ENCODE measurements around the gene INCENP. TPM values are rescaled to one million over a fixed set of nuclear protein-coding genes. Genes with fewer than 3 reads are reported as not detected.

Gene INCENP
- polyA plus RNA-seq, 2 of the 4 experiments (the other 2 are of a cell fraction), result 29.5 to 55.8 TPM

DNA sequence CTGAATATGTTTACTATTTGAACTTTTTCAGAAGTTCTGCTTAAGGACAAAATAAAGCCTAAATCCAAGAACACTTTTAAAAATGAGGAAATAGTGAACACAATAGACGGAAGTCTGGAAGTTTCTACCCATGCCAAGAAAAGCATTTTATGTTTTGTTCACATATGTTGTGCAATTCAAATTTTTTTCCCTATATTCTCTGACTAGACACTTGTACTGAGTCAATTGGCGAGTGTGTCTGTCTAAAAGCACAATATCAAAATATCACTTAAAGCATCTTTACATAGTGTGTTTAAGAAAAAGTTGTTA is 29.2 kb downstream of the INCENP start:
- Histone ChIP-seq H3K4me2 (no peak overlapping the region), H3K4me3 (no peak overlapping the region), H3K27ac (no peak overlapping the region), H3K4me1 (no peaks in the 10 kb centered on the region), H3K9me3 (no peaks in the 10 kb centered on the region)
- no peak for FAIRE-seq
- POLR2A ChIA-PET, result no interaction called here
- DNase-seq (ENCODE audit: low read depth in 1 of 2, low spot score in 1 of 2), result no peak
- TF ChIP-seq MAFK (IDR thresholded peaks at IDR 0.05; ENCODE audit: partially characterized antibody) (no peak), ZNF302 (CRISPR knock-in tag; IDR thresholded peaks at IDR 0.05) (no peak), MAZ (IDR thresholded peaks at IDR 0.05; ENCODE audit: borderline replicate concordance, low read depth, low read length) (no peak)
- TF ChIP-seq, protein P1, sequence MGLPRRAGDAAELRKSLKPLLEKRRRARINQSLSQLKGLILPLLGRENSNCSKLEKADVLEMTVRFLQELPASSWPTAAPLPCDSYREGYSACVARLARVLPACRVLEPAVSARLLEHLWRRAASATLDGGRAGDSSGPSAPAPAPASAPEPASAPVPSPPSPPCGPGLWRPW (IDR thresholded peaks at IDR 0.05), result no peak
- TF ChIP-seq, protein P2, sequence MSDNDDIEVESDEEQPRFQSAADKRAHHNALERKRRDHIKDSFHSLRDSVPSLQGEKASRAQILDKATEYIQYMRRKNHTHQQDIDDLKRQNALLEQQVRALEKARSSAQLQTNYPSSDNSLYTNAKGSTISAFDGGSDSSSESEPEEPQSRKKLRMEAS (IDR thresholded peaks at IDR 0.05), result no peak
- 95% methylated on average over 2 of the region's 2 CpGs for WGBS (ENCODE audit: missing lambda C conversion rate)
- CTCF ChIA-PET, result interaction anchor here (0.6 to 2.4 kb wide), 3 partner anchors 18 to 1629 kb away, joined by 3 to 11 read pairs (median 3); no protein-coding TSS in a partner anchor
- ATAC-seq, result no peak

DNA sequence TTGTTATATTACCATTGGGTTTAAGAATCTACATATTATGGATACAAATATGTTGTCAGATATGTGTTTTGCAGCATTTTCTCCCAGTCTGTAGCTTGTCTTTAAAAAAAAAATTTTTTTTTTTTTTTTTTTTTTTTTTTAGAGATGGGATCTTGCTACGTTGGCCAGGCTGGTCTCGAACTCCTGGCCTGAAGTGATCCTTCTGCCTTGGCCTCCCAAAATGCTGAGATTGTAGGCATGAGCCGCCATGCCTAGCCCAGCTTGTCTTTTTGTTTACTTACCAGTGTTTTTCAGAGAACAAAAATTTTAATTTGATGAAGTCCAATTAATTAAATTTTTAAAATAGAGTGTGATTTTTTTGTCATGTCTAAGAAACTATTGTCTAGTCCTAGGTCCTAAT is 29.8 kb downstream of the INCENP start:
- WGBS (ENCODE audit: missing lambda C conversion rate), result 80% methylated on average over 3 of the region's 3 CpGs
- Histone ChIP-seq H3K9me3 (no peaks in the 10 kb centered on the region), H3K27ac (no peak overlapping the region), H3K4me2 (no peak overlapping the region), H3K4me1 (no peaks in the 10 kb centered on the region), H3K4me3 (no peak overlapping the region)
- ATAC-seq, result no peak
- no peak for DNase-seq (ENCODE audit: low read depth in 1 of 2, low spot score in 1 of 2)
- no peak for FAIRE-seq
- ChIA-PET POLR2A (no interaction called here), CTCF (interaction anchor here (0.6 to 2.4 kb wide), 3 partner anchors 18 to 1629 kb away, joined by 3 to 11 read pairs (median 3); no protein-coding TSS in a partner anchor)
- TF ChIP-seq ZNF302 (CRISPR knock-in tag; IDR thresholded peaks at IDR 0.05) (no peak), TP53 (CRISPR knock-in tag; IDR thresholded peaks at IDR 0.05) (no peak), HOXB5 (CRISPR knock-in tag; IDR thresholded peaks at IDR 0.05) (no peak), FOSB (CRISPR knock-in tag; IDR thresholded peaks at IDR 0.05) (no peak)

DNA sequence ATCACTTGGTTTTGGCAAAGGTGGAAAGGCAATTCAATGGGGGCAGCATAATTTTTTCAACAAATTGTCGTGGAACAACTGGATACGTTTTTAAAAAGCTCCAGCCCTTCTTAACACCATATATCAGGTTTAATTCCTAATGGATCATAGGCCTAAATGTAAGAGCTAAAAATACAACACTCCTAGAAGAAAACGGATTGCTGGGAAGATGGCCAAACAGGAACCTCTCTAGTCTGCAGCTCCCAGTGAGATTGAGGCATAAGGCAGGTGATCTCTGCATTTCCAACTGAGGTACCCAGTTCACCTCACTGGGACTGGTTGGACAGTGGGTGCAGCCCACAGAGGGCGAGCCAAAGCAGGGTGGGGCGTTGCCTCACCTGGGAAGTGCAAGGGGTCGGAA is 33.8 kb downstream of the INCENP start:
- POLR2A ChIA-PET, result no interaction called here
- Histone ChIP-seq H3K4me2 (no peak overlapping the region), H3K9me3 (0 out of 3 replicates have a peak, but pooled peaks cover 4% of the 10 kb centered on the region), H3K27ac (no peak overlapping the region), H3K4me3 (no peak overlapping the region), H3K4me1 (no peaks in the 10 kb centered on the region)
- no peak for FAIRE-seq
- 63% methylated on average over 6 of the region's 6 CpGs for WGBS (ENCODE audit: missing lambda C conversion rate)
- TF ChIP-seq HOXB5 (CRISPR knock-in tag; IDR thresholded peaks at IDR 0.05), result no peak
- no peak for TF ChIP-seq NPAS2 (CRISPR knock-in tag; IDR thresholded peaks at IDR 0.05; ENCODE audit: borderline replicate concordance)
- no peak for TF ChIP-seq BHLHE40 (IDR thresholded peaks at IDR 0.05; ENCODE audit: low read depth, low read length)
- no peak for TF ChIP-seq ZSCAN20 (CRISPR knock-in tag; IDR thresholded peaks at IDR 0.05)
- TF ChIP-seq, protein P3, sequence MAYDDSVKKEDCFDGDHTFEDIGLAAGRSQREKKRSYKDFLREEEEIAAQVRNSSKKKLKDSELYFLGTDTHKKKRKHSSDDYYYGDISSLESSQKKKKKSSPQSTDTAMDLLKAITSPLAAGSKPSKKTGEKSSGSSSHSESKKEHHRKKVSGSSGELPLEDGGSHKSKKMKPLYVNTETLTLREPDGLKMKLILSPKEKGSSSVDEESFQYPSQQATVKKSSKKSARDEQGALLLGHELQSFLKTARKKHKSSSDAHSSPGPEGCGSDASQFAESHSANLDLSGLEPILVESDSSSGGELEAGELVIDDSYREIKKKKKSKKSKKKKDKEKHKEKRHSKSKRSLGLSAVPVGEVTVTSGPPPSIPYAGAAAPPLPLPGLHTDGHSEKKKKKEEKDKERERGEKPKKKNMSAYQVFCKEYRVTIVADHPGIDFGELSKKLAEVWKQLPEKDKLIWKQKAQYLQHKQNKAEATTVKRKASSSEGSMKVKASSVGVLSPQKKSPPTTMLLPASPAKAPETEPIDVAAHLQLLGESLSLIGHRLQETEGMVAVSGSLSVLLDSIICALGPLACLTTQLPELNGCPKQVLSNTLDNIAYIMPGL (CRISPR knock-in tag; IDR thresholded peaks at IDR 0.05; ENCODE audit: borderline replicate concordance), result no peak
- TF ChIP-seq, protein P4, sequence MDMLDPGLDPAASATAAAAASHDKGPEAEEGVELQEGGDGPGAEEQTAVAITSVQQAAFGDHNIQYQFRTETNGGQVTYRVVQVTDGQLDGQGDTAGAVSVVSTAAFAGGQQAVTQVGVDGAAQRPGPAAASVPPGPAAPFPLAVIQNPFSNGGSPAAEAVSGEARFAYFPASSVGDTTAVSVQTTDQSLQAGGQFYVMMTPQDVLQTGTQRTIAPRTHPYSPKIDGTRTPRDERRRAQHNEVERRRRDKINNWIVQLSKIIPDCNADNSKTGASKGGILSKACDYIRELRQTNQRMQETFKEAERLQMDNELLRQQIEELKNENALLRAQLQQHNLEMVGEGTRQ (IDR thresholded peaks at IDR 0.05), result no peak
- TF ChIP-seq, protein P1 (IDR thresholded peaks at IDR 0.05), result no peak
- TF ChIP-seq, protein P5, sequence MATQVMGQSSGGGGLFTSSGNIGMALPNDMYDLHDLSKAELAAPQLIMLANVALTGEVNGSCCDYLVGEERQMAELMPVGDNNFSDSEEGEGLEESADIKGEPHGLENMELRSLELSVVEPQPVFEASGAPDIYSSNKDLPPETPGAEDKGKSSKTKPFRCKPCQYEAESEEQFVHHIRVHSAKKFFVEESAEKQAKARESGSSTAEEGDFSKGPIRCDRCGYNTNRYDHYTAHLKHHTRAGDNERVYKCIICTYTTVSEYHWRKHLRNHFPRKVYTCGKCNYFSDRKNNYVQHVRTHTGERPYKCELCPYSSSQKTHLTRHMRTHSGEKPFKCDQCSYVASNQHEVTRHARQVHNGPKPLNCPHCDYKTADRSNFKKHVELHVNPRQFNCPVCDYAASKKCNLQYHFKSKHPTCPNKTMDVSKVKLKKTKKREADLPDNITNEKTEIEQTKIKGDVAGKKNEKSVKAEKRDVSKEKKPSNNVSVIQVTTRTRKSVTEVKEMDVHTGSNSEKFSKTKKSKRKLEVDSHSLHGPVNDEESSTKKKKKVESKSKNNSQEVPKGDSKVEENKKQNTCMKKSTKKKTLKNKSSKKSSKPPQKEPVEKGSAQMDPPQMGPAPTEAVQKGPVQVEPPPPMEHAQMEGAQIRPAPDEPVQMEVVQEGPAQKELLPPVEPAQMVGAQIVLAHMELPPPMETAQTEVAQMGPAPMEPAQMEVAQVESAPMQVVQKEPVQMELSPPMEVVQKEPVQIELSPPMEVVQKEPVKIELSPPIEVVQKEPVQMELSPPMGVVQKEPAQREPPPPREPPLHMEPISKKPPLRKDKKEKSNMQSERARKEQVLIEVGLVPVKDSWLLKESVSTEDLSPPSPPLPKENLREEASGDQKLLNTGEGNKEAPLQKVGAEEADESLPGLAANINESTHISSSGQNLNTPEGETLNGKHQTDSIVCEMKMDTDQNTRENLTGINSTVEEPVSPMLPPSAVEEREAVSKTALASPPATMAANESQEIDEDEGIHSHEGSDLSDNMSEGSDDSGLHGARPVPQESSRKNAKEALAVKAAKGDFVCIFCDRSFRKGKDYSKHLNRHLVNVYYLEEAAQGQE (IDR thresholded peaks at IDR 0.05), result no peak
- no peak for TF ChIP-seq ZFP36 (IDR thresholded peaks at IDR 0.05; ENCODE audit: borderline replicate concordance, partially characterized antibody)
- TF ChIP-seq FOSB (CRISPR knock-in tag; IDR thresholded peaks at IDR 0.05), result no peak
- no peak for TF ChIP-seq EP300 (IDR thresholded peaks at IDR 0.05)
- TF ChIP-seq CEBPB (IDR thresholded peaks at IDR 0.05), result no peak
- CTCF ChIA-PET, result interaction anchor here (0.5 to 3.0 kb wide), 5 partner anchors 10 to 520 kb away, joined by 3 to 8 read pairs (median 3); no protein-coding TSS in a partner anchor
- DNase-seq (ENCODE audit: low read depth in 1 of 2, low spot score in 1 of 2), result no peak
- no peak; a peak in 1 of 6 replicates for ATAC-seq
